ENCODE measurements around the gene ABCC8.

DNA sequence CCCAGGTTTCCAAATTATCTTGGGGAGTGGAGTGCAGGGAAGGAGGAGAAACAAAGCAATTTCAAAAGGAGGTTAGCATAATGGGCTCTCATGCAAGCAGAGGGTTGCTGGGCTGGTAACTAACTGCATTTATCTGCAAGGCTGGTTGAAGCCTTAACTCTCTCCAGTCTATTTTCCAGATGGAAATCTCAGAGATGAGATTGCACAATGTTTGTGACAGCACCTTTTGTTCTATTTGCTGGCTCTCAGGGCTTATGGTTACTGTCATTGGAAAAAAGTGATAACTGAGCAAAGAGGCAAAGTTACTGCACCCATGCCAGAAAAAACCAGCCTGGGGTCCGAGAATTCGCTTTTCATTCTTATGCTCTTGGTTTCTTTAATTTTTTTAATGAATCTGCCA is 33.2 kb downstream of the ABCC8 start:
- TF ChIP-seq SPI1 (IDR thresholded peaks at IDR 0.05; ENCODE audit: low read depth, low read length) (no peak), POLR2AphosphoS5 (IDR thresholded peaks at IDR 0.05; ENCODE audit: low read depth, low read length) (no peak)
